NCI-H2196 treated with DMSO at 0.1 percent for 48 hours (cell line): ENCODE results near the gene KCNK17.

Experiments
- DNase-seq: peaks from one replicate; lab custom pipeline; 2025; ENCODE audit not compliant: unreplicated experiment; lab: John Stamatoyannopoulos, UW

KCNK17 gene, protein sequence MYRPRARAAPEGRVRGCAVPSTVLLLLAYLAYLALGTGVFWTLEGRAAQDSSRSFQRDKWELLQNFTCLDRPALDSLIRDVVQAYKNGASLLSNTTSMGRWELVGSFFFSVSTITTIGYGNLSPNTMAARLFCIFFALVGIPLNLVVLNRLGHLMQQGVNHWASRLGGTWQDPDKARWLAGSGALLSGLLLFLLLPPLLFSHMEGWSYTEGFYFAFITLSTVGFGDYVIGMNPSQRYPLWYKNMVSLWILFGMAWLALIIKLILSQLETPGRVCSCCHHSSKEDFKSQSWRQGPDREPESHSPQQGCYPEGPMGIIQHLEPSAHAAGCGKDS

DNA sequence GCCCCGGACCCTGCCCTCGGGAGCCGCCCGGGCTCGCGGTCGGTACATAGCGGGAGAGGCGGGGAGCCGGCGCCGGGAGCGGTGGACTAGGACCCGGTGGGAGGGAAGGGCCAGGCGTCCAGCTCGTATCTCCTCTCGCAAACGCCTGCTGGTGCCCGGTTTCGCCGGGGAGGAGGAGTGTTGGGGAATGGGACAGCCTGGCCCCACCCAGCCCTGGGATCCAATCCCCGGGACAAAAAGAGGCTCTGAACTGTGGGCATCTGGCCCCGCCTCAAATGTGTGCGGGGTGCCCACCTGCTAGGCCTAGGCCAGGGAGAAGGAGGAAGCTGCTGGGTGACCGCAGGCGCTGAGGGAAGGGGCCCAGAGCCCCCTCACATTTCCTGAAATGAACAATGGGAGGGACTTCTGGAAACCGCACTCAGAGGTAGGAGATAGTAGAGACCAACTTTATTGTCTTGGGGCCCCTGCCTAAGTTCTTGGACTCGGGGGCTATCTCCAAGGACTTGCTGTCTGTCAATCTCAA lies at the start of gene KCNK17:
TSS of gene KCNK17 (minus strand) at position 147 of the 523 bp plus-strand sequence. CDS start at position 48, 99 bp downstream.
- no peak for DNase-seq

DNA sequence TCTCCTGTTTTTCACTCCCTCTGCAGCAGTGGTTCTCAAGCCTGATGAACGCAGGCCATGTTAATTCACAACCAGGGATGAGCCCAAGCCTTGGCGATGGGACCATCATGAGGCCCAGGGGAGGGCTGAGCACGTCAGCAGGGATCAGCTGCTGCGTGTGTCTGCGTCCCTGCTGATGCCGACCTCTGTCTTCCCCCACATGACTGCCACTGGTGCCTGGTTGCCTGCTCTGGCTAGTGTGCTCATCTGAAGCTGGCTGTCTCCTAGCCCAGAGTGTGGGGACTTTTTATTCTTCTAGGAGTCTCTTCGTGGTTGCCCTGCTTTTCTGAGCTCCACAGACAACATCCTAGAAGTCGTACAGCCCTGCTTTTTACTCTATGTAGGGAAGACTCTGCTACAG lies 49.1 kb upstream of the KCNK17 start:
- no peak for DNase-seq

DNA sequence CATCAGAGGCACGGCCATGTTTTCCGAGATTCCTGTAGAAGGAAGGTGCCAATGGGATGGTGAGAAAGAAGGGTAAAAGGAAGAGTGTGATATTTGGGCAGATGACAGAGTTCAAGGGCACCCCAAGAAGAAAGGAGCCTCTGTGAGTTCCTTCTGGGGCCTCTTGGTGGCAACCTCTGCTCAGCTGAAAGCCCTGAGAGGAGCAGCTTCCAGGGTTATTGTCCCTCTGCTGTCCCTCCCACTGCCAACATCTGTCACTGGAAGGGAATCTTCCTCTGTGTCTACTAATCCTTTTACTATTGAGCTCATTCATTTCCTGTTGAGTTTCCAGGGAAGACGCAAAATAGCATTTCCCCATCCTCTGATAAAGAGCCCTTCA lies 48.3 kb upstream of the KCNK17 start:
- DNase-seq, result peak; percentile 26

DNA sequence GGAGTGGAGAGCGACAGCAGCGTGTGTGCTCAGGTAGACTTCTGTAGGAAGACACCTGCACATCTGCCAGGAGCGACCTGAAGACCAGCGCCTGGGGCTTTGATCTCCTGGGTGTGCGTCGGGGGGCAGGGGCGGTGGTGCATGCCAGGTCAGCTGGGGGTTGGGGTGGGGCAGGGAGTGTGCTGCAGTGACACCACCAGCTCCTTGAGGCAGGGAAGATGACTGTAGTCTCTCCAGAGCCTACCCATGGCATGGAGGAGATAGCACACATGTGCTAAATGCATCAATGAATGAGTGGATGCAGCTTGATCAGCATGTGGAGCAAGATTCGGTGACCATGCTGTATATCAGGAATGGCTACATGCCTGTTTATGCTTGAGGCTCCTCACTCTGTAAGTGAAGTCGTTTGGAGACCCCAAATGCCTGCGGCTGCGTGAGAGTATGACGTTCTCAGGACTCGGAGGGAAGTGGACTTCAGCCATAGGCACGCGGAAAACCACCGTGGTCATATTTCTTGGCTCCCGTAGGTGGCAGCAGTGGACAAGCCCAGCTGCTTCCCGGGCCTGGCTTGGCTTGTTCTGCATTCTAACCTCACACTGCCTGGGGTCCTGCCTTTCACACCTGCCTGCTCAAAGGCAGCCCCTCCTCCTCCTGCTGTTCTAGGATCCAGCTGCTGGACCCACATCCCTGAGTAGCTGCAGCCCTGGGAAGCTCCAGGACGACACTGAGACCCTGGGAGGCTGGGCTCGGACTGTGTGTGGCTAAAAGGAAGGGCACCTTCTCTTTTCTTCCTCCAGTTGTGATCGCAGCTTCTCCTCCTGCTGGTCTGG lies 47.7 kb upstream of the KCNK17 start:
- DNase-seq, result peak; percentile 77

DNA sequence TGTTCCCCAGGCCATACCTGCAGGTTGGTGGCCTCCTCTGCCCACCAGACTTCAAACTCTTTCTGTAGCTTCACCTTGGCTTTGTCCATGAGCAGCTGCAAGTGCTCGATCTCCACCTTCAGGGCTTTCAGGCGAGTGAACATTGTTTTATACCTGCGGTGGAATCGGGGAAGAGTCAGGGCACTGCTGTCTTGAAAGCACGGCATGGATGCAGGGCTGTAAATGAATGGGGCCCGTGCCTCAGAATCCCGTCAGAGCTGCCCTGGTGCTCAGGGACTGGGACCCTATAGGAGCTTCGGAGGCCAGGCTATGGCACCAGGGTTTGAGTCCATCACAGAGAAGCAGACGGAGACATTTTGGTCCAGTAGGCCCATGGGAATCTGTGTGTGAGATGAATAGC lies 46.2 kb upstream of the KCNK17 start:
- DNase-seq, result no peak

DNA sequence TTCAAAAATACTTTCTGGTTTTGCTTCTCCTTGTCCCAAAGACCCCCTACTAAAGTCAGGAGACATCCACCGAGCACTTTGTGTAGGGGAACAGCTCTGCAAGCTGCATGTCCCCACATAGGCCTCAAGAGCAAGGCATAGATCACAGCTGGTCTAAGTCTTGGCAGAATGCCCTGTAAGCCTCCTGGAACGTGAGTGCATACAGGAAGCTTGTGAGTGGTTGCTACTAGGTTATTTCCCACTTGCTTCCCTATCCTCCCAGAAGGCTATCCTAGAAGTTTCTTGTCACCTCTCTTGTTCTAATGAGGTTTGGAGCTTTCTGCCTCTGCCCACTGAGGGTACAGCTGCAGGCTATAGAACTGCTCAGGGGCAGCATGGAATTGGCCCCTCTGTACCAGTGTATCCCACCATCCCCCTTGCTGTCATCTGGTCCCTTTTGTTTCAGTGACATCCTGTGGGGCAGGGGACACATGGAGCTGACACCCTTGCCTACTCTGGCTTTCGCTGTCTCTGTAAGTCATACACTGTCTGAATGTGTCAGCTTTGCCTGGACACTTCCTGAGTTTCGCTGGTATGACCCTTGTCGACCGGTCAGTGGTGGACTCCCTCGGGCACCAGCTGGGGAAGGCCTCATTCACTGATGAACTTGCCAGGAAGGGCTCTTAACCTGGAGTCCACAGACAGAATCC lies 43.9 kb upstream of the KCNK17 start:
- peak; percentile 60 for DNase-seq

DNA sequence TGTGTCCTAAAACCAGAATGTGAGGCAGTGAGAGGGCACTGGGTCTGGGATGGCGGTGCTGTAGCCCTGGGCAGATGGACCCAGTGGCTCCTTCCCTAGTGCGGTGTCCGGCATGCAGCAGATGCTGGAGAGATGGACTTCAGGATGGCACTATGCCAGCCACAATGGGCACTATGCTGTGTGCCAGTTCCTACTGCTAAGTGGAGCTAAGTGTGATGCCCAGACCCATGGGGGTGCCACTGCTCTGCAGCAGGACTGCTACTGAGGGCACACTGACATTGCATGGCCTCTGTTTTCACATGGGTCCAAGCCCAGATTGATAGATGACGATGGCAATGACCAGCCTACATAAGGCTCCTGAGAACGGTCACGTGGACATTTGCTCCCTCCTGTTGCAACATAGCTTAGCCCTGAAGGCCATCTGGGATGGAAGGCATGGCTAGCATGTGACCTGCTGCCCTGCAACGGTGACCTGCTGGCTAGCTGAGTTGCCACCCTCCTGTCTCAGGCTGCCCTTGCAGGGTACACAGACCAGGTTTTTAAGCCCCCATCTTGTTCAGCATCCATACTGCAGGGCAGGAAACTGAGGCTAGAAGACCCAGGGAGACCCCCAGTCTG lies 39.6 kb upstream of the KCNK17 start:
- DNase-seq, result no peak

DNA sequence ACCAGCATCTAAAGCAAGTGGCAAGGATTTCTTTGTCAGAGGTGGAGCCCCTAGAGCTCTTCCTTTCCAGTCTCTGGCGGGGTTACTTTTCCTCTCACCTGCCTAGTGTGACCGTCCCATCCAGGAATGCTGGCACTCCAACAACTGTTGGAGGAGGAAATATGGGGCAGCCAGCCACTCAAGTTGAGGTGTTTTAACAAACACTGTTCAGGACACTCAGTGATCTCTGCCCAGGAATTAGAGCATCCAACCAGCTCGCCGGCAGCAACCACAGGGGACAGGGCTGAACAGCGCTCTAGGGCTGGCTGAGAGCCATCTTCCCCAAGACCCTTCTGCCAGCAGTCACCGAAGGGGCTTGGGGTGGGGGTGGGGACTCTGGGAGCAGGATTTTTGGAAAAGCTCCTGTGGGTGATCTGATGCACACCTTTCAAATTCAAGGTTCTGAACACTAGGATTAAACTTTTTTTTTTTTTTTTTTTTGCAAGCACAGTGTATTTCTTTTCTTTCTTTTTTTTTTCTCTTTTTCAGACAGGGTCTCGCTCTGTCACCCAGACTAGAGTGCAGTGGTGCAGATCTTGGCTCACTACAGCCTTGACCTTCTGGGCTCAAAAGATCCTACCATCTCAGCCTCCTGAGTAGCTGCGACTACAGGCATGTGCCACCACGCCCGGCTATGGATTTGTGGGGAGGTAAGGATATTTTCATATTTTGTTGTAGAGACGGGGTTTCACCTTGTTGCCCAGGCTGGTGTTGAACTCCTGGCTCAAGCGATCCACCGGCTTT lies 36.7 kb upstream of the KCNK17 start:
- no peak for DNase-seq

DNA sequence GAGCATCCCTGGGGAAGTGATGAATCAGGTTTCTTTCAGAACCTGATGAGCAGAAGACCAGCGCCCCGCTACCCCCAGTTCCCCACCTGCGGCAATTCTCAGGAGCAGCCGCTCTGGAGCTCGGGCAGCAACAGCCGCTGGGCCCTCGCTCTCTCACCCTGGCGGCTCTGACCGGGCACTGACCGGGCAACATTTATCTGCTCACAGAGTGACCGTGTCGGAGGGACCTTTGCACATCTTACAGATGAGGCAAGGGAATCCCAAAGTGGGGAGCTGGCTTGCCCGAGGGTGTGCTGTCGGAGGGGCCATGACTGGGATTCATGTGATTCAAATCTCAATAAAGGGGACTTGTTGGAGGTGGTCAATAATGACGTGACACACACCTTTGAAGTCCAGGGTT lies 34.5 kb upstream of the KCNK17 start:
- DNase-seq, result no peak

DNA sequence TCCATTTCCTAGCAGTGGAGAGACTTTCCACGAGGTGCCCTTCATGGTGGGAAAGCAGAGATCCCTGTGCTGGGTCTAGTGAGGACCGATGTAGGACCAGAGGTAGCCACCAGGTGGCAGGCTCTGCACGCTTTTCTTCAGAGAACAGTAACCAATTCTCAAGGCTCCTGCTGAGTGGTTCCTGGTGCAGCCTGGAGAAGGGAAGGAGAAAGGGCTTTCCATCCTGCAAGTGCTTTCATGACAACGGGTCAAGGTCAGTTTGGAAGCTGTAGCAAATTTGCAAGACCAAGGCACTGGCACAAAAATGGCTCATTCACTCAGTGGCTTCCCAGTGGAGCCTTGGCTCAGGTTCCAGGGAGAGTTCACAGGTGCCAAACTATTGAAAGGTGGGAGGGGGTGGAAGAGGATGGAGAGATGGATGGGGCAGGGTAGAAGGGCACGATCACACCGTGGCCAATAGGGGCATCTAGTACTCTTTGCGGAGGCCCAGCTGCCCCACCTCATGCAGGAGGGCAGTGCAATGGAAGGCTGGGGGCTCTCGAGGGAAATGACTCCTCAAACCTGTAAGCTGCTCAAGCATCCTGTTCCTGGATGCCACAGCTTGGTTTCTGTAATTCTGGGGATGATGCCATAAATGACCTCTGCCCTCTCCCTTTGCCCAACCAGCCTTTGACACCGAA lies 33.8 kb upstream of the KCNK17 start:
- DNase-seq, result peak; percentile 12

DNA sequence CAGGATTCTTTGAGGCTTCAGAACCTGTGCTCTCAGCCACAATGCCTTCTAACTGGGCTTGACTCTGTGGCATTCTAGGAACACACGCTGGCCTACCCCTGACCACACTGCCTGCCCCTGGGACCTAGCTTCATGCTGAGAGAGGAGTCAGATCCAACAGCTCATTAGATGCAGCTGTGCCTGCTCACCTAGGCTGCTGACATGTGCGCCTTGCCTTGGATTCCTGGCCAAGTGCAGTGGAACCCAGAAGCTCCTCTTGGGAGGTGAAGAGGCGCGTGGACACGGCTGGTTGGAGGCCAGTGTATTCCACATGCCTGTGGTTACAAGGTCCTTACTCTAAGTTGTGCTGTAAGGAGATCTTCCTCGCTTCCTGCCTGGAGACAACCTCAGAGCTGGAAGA lies 33.0 kb upstream of the KCNK17 start:
- peak; percentile 12 for DNase-seq

DNA sequence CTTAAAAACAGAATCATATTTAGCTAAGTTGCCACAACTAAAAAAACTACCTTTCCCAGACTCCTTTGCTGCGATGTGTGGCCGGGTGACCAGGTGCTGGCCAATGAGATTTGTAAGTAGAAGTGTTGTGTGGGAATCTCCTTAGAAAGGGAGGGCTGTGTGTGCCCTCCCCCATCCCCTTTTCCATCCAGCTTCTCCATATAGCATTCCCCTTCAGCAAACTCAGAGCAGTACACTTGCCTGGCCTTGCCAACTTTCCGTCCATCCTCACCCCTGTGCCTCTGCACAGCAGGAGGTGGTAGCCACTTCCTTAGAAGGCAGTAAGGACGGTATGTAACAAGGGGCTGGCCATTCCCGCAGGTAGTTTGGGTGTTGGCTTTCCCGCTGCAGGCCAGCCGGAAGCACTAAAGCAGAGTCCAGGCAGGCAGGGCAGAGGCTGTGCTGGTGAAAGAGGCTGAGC lies 30.6 kb upstream of the KCNK17 start:
- no peak for DNase-seq

DNA sequence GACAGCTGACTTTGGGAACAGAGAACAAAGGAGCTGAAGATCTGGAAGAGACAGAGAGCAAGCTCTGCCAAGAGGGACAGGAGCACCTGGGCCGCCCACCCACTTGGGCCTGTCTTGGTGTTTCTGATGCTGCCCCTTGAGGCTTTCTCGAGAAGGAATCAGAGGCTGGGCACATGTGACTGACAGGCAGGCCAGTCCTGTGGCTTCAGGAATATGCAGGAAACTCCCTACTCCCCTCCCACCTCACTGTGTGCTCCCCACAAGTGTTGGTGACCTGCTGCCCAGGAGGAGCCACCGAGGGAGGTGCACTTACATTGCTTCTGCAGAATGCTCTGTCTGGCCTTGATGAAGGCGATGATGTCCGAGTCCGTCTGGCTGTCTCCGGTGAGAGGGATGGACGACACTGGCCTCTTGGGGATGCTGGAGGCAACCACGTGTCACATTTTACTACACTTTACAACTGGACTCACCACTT lies 29.2 kb upstream of the KCNK17 start:
- no peak for DNase-seq

DNA sequence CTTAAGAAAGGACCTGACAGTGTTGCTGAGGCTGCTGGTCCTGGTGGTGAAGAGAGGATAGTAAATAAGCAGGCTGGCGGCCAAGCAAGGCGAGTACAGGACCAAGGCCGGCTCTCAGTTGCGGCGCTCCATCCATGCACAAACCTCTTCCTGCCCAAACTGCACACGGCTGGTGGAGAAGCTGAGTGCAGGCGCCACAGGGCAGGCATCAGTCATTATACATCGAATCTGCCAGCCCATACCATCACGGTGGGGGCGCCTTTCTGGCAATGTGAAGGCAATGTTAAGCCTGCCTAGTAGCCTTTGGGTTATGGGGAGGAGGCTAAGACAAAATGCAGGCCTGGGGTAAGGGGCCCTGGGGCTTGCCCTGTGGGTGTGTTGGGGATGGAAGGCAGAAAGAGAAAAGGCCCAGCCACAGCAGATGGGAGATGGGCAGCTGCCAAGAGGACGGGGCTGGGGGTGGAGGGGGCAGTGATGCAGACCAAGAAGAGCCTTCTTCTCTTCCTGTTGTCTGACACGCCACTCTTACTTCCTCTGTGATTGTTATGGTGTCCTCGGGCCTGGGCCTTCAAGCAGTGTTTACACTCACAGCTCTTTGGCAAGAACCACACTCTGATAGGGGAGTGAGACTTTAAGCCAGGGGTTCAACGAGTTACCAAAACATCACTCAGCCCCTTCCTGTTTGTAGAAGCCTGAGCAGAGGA lies 28.6 kb upstream of the KCNK17 start:
- no peak for DNase-seq

DNA sequence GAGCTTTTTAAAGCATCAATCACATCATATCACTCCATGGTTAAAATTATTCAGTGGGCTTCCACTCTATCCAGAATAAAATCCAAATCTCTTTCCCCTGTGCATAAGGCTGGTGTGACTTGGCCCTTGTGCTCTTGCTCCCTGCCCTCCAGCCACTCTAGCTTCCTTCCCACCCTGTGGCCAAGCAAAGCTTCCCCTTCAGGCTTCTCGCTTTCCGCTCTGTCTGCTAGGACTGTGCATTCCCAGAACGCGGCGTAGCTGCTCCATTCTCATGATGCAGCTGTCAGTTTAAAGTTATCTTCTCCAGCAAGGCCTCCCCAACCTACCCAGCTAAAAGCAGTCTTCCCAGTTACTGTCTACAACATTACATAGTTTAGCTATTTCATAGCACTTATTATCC lies 27.7 kb upstream of the KCNK17 start:
- DNase-seq, result no peak

DNA sequence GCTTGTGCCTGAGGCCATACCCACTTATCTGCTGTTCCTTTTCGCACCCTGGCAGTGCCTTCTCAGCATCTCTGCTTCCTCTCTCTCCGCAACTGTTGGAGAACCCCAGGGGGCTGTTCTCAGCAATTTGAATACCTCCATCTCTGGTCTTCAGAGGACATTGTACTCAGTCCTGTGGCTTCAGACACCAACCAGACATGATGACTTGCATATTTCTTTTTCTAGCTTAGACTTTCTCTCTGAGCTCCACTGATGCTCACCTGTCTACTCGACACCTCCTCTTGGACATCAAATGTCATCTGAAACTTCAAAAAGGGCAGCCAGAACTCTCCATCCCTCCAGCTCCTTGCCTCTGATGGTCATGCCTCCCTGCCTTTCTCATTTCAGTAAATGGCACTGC lies 27.1 kb upstream of the KCNK17 start:
- no peak for DNase-seq

DNA sequence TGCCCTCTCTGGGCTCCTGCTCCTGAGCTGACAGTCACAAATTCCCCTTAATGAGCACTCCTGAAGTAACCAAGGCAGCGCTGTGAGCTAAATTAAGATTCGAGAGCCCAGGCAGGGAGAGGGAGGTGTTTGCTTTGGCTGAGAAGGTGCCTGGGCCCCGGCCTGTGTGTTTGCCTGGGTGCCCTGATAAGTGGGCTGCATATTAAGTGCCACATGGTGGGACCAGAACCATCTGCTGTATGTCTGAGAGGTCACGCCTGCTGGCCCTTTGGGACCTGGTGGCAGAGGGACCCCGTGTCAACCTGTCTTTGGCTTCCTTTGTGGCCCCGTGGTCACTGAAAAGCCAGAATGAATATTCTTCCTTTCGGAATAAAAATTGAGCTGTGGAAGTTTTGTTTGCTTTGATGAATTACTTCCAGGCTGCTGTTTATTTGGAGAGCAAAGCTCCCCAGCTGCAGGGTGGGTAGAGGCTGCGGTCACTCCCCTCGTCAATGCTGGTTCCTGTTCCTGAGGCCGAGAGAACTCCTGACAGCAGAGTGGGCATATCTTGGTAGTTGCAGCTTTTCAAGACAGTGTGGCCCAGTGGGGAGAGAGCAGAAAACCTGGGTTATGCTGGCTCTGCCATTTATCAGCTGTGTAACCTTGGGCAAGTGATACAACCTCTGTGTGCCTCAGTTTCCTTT lies 25.8 kb upstream of the KCNK17 start:
- peak; percentile 9 for DNase-seq

DNA sequence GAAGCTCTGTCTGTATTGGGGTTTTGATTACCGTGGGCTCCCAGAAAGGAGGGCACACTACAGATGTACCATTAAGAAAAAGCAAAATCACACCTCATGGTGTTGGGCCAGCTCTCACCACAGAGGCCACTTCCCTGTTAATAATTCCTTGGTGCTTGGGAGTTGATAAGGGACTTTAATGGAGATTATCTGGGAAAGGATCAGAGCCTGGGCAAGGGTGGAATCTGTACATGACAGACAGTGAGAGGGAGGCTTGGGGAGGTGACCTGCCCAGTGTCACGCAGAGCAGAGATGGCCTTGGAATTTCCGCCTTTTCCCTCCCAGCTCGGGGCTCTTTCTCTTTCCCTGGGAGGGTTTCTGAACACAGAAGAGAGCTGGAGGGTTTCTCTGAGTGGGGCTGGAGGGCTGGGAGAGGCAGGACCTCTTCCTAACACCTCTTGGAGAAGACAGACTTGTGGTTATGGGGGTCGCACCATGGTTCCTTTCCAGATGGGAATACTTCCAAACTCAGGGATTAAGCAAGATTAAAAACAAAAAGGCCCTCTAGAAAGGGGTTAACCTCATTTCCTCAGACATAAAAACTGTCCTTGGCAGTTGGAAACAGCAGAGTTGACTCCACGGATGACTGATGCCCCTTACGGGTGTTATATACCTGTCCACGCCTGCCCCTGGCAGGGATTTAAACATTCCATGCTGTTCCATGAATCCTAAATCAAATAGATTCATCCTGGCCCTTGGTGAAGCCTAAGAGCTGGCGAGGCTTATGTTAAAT lies 25.1 kb upstream of the KCNK17 start:
- no peak for DNase-seq
